K562 (cell line): ENCODE results near the gene COA4. TPM values are rescaled to one million over a fixed set of nuclear protein-coding genes. Genes with fewer than 3 reads are reported as not detected.

Experiments used
- ARID4B ChIP-seq: sonication (generic); formaldehyde crosslinking; IDR thresholded peaks from 2 replicates; pipeline ENCODE4 v1.8.0; 2022; ENCODE audit warnings: mild to moderate bottlenecking, missing genetic modification reagents
- CEBPG ChIP-seq, 3 experiments: fragments of 200-800 bp in 1 of 3; sonication (Bioruptor generic) in 1 of 3; sonication (generic) in 1 of 3; formaldehyde crosslinking in 1 of 3; IDR thresholded peaks in 2 of 3; conservative IDR thresholded peaks in 1 of 3; 2 replicates each; pipeline versions ENCODE4 v1.6.1 to v1.8.0; 2016 to 2022; ENCODE audit warnings: missing compliant biosample characterization in 2 of 3, missing genetic modification characterization in 2 of 3, mild to moderate bottlenecking in 1 of 3, missing genetic modification reagents in 1 of 3
- CHCHD3 ChIP-seq: fragments of 250-450 bp; sonication (Bioruptor Pico); IDR thresholded peaks from 2 replicates; pipeline ENCODE4 v2.1.2; 2022; ENCODE audit warnings: mild to moderate bottlenecking
- ELF4 ChIP-seq: fragments of 450-650 bp; formaldehyde crosslinking; IDR thresholded peaks from 2 replicates; pipeline ENCODE4 v1.4.0; 2022; ENCODE audit warnings: missing genetic modification characterization
- HMBOX1 ChIP-seq: sonication (generic); IDR thresholded peaks from 2 replicates; pipeline ENCODE4 v1.6.1; 2016
- HMG20A ChIP-seq: fragments of 450-650 bp; formaldehyde crosslinking; conservative IDR thresholded peaks from 2 replicates; pipeline ENCODE4 v1.4.0; 2020; ENCODE audit warnings: mild to moderate bottlenecking, mixed read lengths
- HNRNPL ChIP-seq: fragments of 200-400 bp; formaldehyde crosslinking; IDR thresholded peaks from 2 replicates; pipeline ENCODE4 v1.6.1; 2017; ENCODE audit warnings: low read depth, mild to moderate bottlenecking, low read length
- HNRNPLL ChIP-seq: fragments of 200-400 bp; formaldehyde crosslinking; IDR thresholded peaks from 2 replicates; pipeline ENCODE4 v1.6.1; 2017; ENCODE audit warnings: low read length, low read depth, mild to moderate bottlenecking; ENCODE audit not compliant: poor library complexity, severe bottlenecking
- L3MBTL2 ChIP-seq: fragments of 450-650 bp; IDR thresholded peaks from 2 replicates; pipeline ENCODE4 v1.6.1; 2016; ENCODE audit warnings: mild to moderate bottlenecking, moderate library complexity
- LARP7 ChIP-seq: fragments of 450-650 bp; IDR thresholded peaks from 2 replicates; pipeline ENCODE4 v1.6.1; 2016
- MBD2 ChIP-seq: sonication (generic); IDR thresholded peaks from 2 replicates; pipeline ENCODE4 v1.6.1; 2016; ENCODE audit warnings: low read depth, borderline replicate concordance
- MTA3 ChIP-seq: fragments of 450-650 bp; formaldehyde crosslinking; IDR thresholded peaks from 2 replicates; pipeline ENCODE4 v1.6.1; 2017; ENCODE audit warnings: mild to moderate bottlenecking, borderline replicate concordance
- MXD1 ChIP-seq: fragments of 250-450 bp; sonication (Bioruptor Pico); IDR thresholded peaks from 2 replicates; pipeline ENCODE4 v1.8.0; 2021; ENCODE audit warnings: borderline replicate concordance, mild to moderate bottlenecking, moderate library complexity; ENCODE audit not compliant: poor library complexity, severe bottlenecking
- RFX7 ChIP-seq: fragments of 250-450 bp; sonication (Bioruptor Pico); IDR thresholded peaks from 2 replicates; pipeline ENCODE4 v1.5.1; 2021; ENCODE audit warnings: mild to moderate bottlenecking
- RUNX1 ChIP-seq: sonication (generic); IDR thresholded peaks from 2 replicates; pipeline ENCODE4 v1.6.1; 2016; ENCODE audit warnings: antibody characterized with exemption, low read depth
- THRA ChIP-seq: fragments of 450-650 bp; IDR thresholded peaks from 2 replicates; pipeline ENCODE4 v1.6.1; 2017; ENCODE audit warnings: mild to moderate bottlenecking, moderate library complexity
- ZBTB43 ChIP-seq: sonication (generic); formaldehyde crosslinking; IDR thresholded peaks from 2 replicates; pipeline ENCODE4 v1.8.0; 2023; ENCODE audit warnings: mild to moderate bottlenecking, missing genetic modification reagents
- ZBTB8A ChIP-seq: fragments of 450-650 bp; IDR thresholded peaks from 2 replicates; pipeline ENCODE4 v1.6.1; 2018; ENCODE audit warnings: mild to moderate bottlenecking, moderate library complexity; ENCODE audit not compliant: partially characterized antibody
- ZFP36 ChIP-seq: fragments of 150-350 bp; IDR thresholded peaks from 2 replicates; pipeline ENCODE4 v1.6.1; 2018; ENCODE audit warnings: low read length, low read depth; ENCODE audit not compliant: partially characterized antibody
- ZKSCAN8 ChIP-seq: fragments of 200-800 bp; sonication (Bioruptor generic); IDR thresholded peaks from 2 replicates; pipeline ENCODE4 v1.6.1; 2016; ENCODE audit warnings: missing genetic modification characterization, missing compliant biosample characterization
- ZNF121 ChIP-seq: sonication (generic); formaldehyde crosslinking; conservative IDR thresholded peaks from 2 replicates; pipeline ENCODE4 v1.8.0; 2022; ENCODE audit warnings: missing genetic modification reagents
- ZNF23 ChIP-seq: fragments of 250-450 bp; sonication (Bioruptor Pico); IDR thresholded peaks from 2 replicates; pipeline ENCODE4 v1.4.0; 2020; ENCODE audit warnings: mild to moderate bottlenecking
- polyA plus RNA-seq, 8 experiments: library from polyadenylated mRNA; depleted of rRNA in 4 of 8; stranded (reverse) in 5 of 8; unstranded in 3 of 8; fragments of >200 nt; fragmentation: Nextera tagmentation in 2 of 8; fragmentation: Illumina TruSeq in 1 of 8; extraction: Ambion mirVana in 2 of 8; extraction: Trizol in 1 of 8; gene quantifications; 2 replicates each; pipeline versions ENCODE4 v1.2.1 to v1.2.3, GENCODE V29; 2011 to 2014; ENCODE audit warnings: inconsistent platforms in 1 of 8, missing spikeins in 1 of 8
- total RNA-seq, 7 experiments: library from RNA; depleted of rRNA in 6 of 7; stranded (reverse); fragments of >200 nt in 6 of 7; fragmentation: Illumina TruSeq in 2 of 7; extraction: Trizol in 2 of 7; gene quantifications; 2 replicates each; pipeline versions ENCODE4 v1.2.1 to v1.2.3, GENCODE V29; 2011 to 2021; ENCODE audit warnings: low replicate concordance in 1 of 7

The COA4 gene
- total and polyA plus RNA-seq, 9 of the 15 experiments (the other 6 are each of a cell fraction or from before 2014, with no cell fraction given), result 108 to 255 (median 152) TPM

GRCh38 chr11:73875380-73875779, 1.3 kb downstream of the COA4 start (continued):
- TF ChIP-seq CHCHD3 (CRISPR knock-in tag) (no peak), HMG20A (no peak), LARP7 (no peak), ZNF23 (CRISPR knock-in tag) (no peak), MXD1 (no peak), ARID4B (CRISPR knock-in tag) (0 out of 2 replicates have a peak, but pooled peaks have one; percentile 32), ZKSCAN8 (CRISPR knock-in tag) (no peak), HNRNPLL (no peak), RUNX1 (no peak), HNRNPL (no peak), ZBTB8A (no peak), THRA (no peak), L3MBTL2 (no peak), ZBTB43 (CRISPR knock-in tag) (no peak), CEBPG (CRISPR knock-in tag; IDR thresholded peaks at IDR 0.05) (no peak), CEBPG (tag; conservative IDR thresholded peaks at IDR 0.05 in 1 of 2, IDR thresholded peaks at IDR 0.05 in 1 of 2) (no peak), RFX7 (no peak), MTA3 (no peak), HMBOX1 (no peak), MBD2 (no peak), ELF4 (CRISPR knock-in tag) (no peak), ZNF121 (CRISPR knock-in tag) (no peak), ZFP36 (peak; percentile 63)
